Breast epithelium (tissue), 4 donors: ENCODE results near the gene ALK. TPM values are rescaled to one million over a fixed set of nuclear protein-coding genes. Genes with fewer than 3 reads are reported as not detected.

ENCODE experiments used
- DNase-seq, 2 donors: peaks; one replicate each; pipeline ENCODE4 v3.0.0-alpha.2; 2019; ENCODE audit warnings: low spot score in 2 of 2
- H3K27ac ChIP-seq, 2 donors: fragments of 200-600 bp; sonication (generic) in 1 of 2; one replicate each; pipeline ENCODE4 v1.5.1; 2016 to 2019; ENCODE audit warnings: mild to moderate bottlenecking in 1 of 2
- H3K27me3 ChIP-seq, 2 donors: fragments of 200-600 bp; sonication (generic) in 1 of 2; one replicate each; pipeline versions ENCODE4 v1.5.1 to v1.6.0; 2017 to 2019; ENCODE audit warnings: control low read depth in 1 of 2, mild to moderate bottlenecking in 1 of 2
- H3K36me3 ChIP-seq: fragments of 200-600 bp; one replicate; pipeline ENCODE4 v1.5.1; 2019
- H3K4me1 ChIP-seq, 2 donors: fragments of 200-600 bp; sonication (generic); one replicate each; pipeline ENCODE4 v1.5.1; 2016 to 2019; ENCODE audit warnings: control low read depth in 1 of 2
- H3K4me3 ChIP-seq, 3 donors: fragments of 200-600 bp; sonication (generic); 1 replicate in 2 of 3; 2 replicates in 1 of 3; pipeline ENCODE4 v1.5.1; 2016 to 2019; ENCODE audit warnings: mild to moderate bottlenecking in 3 of 3, moderate library complexity in 2 of 3
- H3K9me3 ChIP-seq, 2 donors: fragments of 200-600 bp; sonication (generic) in 1 of 2; one replicate each; pipeline ENCODE4 v1.5.1; 2016 to 2019; ENCODE audit warnings: control low read depth in 1 of 2
- CTCF ChIP-seq, 3 donors: fragments of 450-650 bp; IDR thresholded peaks; one replicate each; pipeline ENCODE4 v1.5.1; 2016 to 2017; ENCODE audit warnings: antibody characterized with exemption in 3 of 3, mild to moderate bottlenecking in 3 of 3, moderate library complexity in 3 of 3
- POLR2A ChIP-seq: fragments of 450-650 bp; IDR thresholded peaks from one replicate; pipeline ENCODE4 v1.6.1; 2016; ENCODE audit warnings: antibody characterized with exemption, mild to moderate bottlenecking, moderate library complexity
- POLR2AphosphoS5 ChIP-seq, 3 donors: sonication (generic); formaldehyde crosslinking; IDR thresholded peaks; one replicate each; pipeline ENCODE4 v1.6.1; 2017; ENCODE audit warnings: antibody characterized with exemption in 3 of 3
- intact Hi-C: fragments of 100-400 bp; cut with DNase I; formaldehyde crosslinking; loops from one replicate; pipeline ENCODE4 v1.15.1; 2023; ENCODE audit warnings: low total_unique reads
- total RNA-seq, 3 donors: library from RNA; depleted of rRNA; stranded (reverse); fragments of >200 nt; gene quantifications; one replicate each; pipeline ENCODE4 v1.1.0, GENCODE V29; 2016

ALK gene
- total RNA-seq, 3 donors from 2014 or later, result 0.33 to 5.6 (median 0.64) TPM

- no peak for DNase-seq
- Histone ChIP-seq H3K9me3 (no peaks in the 10 kb centered on the region), H3K27ac (no peak overlapping the region), H3K36me3 (no peaks in the 10 kb centered on the region), H3K27me3 (no peaks in the 10 kb centered on the region), H3K4me1 (no peaks in the 10 kb centered on the region), H3K4me3 (no peak overlapping the region)
- intact Hi-C loops, result no loop called here
- TF ChIP-seq POLR2A (no peak), POLR2AphosphoS5 (IDR thresholded peaks at IDR 0.05) (no peak), CTCF (IDR thresholded peaks at IDR 0.05) (no peak)
These were observed 569.3 kb downstream of the ALK start for GRCh38 chr2:29351916-29352591.

- no peak overlapping the region for H3K27ac ChIP-seq
- no peak for TF ChIP-seq POLR2A
- no peak for TF ChIP-seq CTCF (IDR thresholded peaks at IDR 0.05)
- no peak for TF ChIP-seq POLR2AphosphoS5 (IDR thresholded peaks at IDR 0.05)
- no peaks in the 10 kb centered on the region for H3K27me3 ChIP-seq
- no peaks in the 10 kb centered on the region for H3K4me1 ChIP-seq
- H3K4me3 ChIP-seq, result no peak overlapping the region
- intact Hi-C loops, result no loop called here
- no peaks in the 10 kb centered on the region for H3K9me3 ChIP-seq
- H3K36me3 ChIP-seq, result no peaks in the 10 kb centered on the region
- DNase-seq, result no peak
These were observed 570.1 kb downstream of the ALK start for GRCh38 chr2:29351248-29351647.

GRCh38 chr2:29349316-29350030 is 571.9 kb downstream of the ALK start:
- H3K36me3 ChIP-seq, result no peaks in the 10 kb centered on the region
- H3K27ac ChIP-seq, result no peak overlapping the region
- intact Hi-C loops, result no loop called here
- TF ChIP-seq CTCF (IDR thresholded peaks at IDR 0.05), result no peak
- no peak for TF ChIP-seq POLR2A
- no peak for TF ChIP-seq POLR2AphosphoS5 (IDR thresholded peaks at IDR 0.05)
- H3K9me3 ChIP-seq, result no peaks in the 10 kb centered on the region
- H3K4me1 ChIP-seq, result no peaks in the 10 kb centered on the region
- H3K4me3 ChIP-seq, result no peak overlapping the region
- DNase-seq, result no peak
- H3K27me3 ChIP-seq, result no peaks in the 10 kb centered on the region

- H3K9me3 ChIP-seq, result no peaks in the 10 kb centered on the region
- H3K27me3 ChIP-seq, result no peaks in the 10 kb centered on the region
- no peak for DNase-seq
- TF ChIP-seq CTCF (IDR thresholded peaks at IDR 0.05) (no peak), POLR2A (no peak), POLR2AphosphoS5 (IDR thresholded peaks at IDR 0.05) (no peak)
- H3K4me1 ChIP-seq, result no peaks in the 10 kb centered on the region
- intact Hi-C loops, result no loop called here
- no peak overlapping the region for H3K27ac ChIP-seq
- H3K4me3 ChIP-seq, result no peak overlapping the region
- no peaks in the 10 kb centered on the region for H3K36me3 ChIP-seq
These were observed 573.5 kb downstream of the ALK start for GRCh38 chr2:29347774-29348461.

- no peak for DNase-seq
- H3K4me1 ChIP-seq, result no peaks in the 10 kb centered on the region
- no peaks in the 10 kb centered on the region for H3K27me3 ChIP-seq
- no peak overlapping the region for H3K4me3 ChIP-seq
- TF ChIP-seq CTCF (IDR thresholded peaks at IDR 0.05) (no peak), POLR2A (no peak), POLR2AphosphoS5 (IDR thresholded peaks at IDR 0.05) (no peak)
- H3K27ac ChIP-seq, result no peak overlapping the region
- H3K9me3 ChIP-seq, result no peaks in the 10 kb centered on the region
- intact Hi-C loops, result no loop called here
- no peaks in the 10 kb centered on the region for H3K36me3 ChIP-seq
These were observed 576.1 kb downstream of the ALK start for GRCh38 chr2:29345236-29345635.
